Measurements from ENCODE around the gene MGARP. TPM values are rescaled to one million over a fixed set of nuclear protein-coding genes. Genes with fewer than 3 reads are reported as not detected.

The MGARP gene
- total RNA-seq, 1 experiment from 2014 or later: not detected

DNA sequence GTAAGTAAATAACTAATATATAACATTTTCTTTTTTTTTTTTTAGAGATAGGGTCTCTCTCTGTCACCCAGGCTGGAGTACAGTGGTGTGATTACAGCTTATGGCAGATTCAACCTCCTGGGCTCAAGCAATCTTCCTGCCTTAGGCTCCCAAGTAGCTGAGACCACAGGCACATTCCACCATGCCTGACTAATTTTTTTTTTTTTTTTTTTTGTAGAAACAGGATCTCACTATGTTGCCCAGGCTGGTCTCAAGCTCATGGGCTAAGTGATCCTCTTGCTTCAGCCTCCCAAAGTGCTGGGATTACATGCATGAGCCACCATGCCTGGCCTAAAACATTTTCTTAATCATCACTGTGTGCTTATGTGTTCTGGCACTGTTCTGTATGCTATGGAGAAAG, 32.8 kb downstream of the MGARP start:
- Histone ChIP-seq H3K27me3 (ENCODE audit: low read length) (no peaks in the 10 kb centered on the region), H3K4me1 (ENCODE audit: low read length) (no peaks in the 10 kb centered on the region), H2AFZ (ENCODE audit: low read length) (no peak overlapping the region), H3K27ac (ENCODE audit: low read length) (no peak overlapping the region), H3K4me2 (ENCODE audit: low read depth, low read length, poor library complexity, severe bottlenecking) (no peak overlapping the region), H4K20me1 (ENCODE audit: insufficient read depth, low read depth, low read length) (no peaks in the 10 kb centered on the region), H3K4me3 (ENCODE audit: low read length) (no peak overlapping the region), H3K9me2 (replicated peaks; ENCODE audit: insufficient read depth, low read length) (no peaks in the 10 kb centered on the region), H3K79me2 (ENCODE audit: low read length) (no peaks in the 10 kb centered on the region), H3K36me3 (ENCODE audit: insufficient read depth, low read length) (no peaks in the 10 kb centered on the region), H3K9me3 (ENCODE audit: low read length) (no peaks in the 10 kb centered on the region), H3K9ac (ENCODE audit: low read length) (no peak overlapping the region)
- DNase-seq: no peak

GRCh38 chr4:139246166-139246565, 33.9 kb downstream of the MGARP start:
- H3K27ac ChIP-seq (ENCODE audit: low read length): no peak overlapping the region
- no peak overlapping the region for H3K9ac ChIP-seq (ENCODE audit: low read length)
- no peaks in the 10 kb centered on the region for H3K9me2 ChIP-seq (replicated peaks; ENCODE audit: insufficient read depth, low read length)
- no peaks in the 10 kb centered on the region for H3K27me3 ChIP-seq (ENCODE audit: low read length)
- no peaks in the 10 kb centered on the region for H3K36me3 ChIP-seq (ENCODE audit: insufficient read depth, low read length)
- no peak overlapping the region for H3K4me2 ChIP-seq (ENCODE audit: low read depth, low read length, poor library complexity, severe bottlenecking)
- H3K4me1 ChIP-seq (ENCODE audit: low read length): no peaks in the 10 kb centered on the region
- no peaks in the 10 kb centered on the region for H3K79me2 ChIP-seq (ENCODE audit: low read length)
- DNase-seq: no peak
- H2AFZ ChIP-seq (ENCODE audit: low read length): no peak overlapping the region
- no peak overlapping the region for H3K4me3 ChIP-seq (ENCODE audit: low read length)
- H3K9me3 ChIP-seq (ENCODE audit: low read length): no peaks in the 10 kb centered on the region
- no peaks in the 10 kb centered on the region for H4K20me1 ChIP-seq (ENCODE audit: insufficient read depth, low read depth, low read length)

GRCh38 chr4:139245590-139245989, 34.4 kb downstream of the MGARP start:
- Histone ChIP-seq H3K9ac (ENCODE audit: low read length) (no peak overlapping the region), H4K20me1 (ENCODE audit: insufficient read depth, low read depth, low read length) (no peaks in the 10 kb centered on the region), H3K79me2 (ENCODE audit: low read length) (no peaks in the 10 kb centered on the region), H3K9me3 (ENCODE audit: low read length) (no peaks in the 10 kb centered on the region), H3K4me1 (ENCODE audit: low read length) (no peaks in the 10 kb centered on the region), H3K27ac (ENCODE audit: low read length) (no peak overlapping the region), H2AFZ (ENCODE audit: low read length) (no peak overlapping the region), H3K9me2 (replicated peaks; ENCODE audit: insufficient read depth, low read length) (no peaks in the 10 kb centered on the region), H3K36me3 (ENCODE audit: insufficient read depth, low read length) (no peaks in the 10 kb centered on the region), H3K4me3 (ENCODE audit: low read length) (no peak overlapping the region), H3K27me3 (ENCODE audit: low read length) (no peaks in the 10 kb centered on the region), H3K4me2 (ENCODE audit: low read depth, low read length, poor library complexity, severe bottlenecking) (no peak overlapping the region)
- DNase-seq: no peak

- Histone ChIP-seq H2AFZ (ENCODE audit: low read length) (no peak overlapping the region), H3K27me3 (ENCODE audit: low read length) (no peaks in the 10 kb centered on the region), H3K27ac (ENCODE audit: low read length) (no peak overlapping the region), H3K9me3 (ENCODE audit: low read length) (no peaks in the 10 kb centered on the region), H3K9me2 (replicated peaks; ENCODE audit: insufficient read depth, low read length) (no peaks in the 10 kb centered on the region), H4K20me1 (ENCODE audit: insufficient read depth, low read depth, low read length) (no peaks in the 10 kb centered on the region), H3K4me3 (ENCODE audit: low read length) (no peak overlapping the region), H3K4me1 (ENCODE audit: low read length) (no peaks in the 10 kb centered on the region), H3K79me2 (ENCODE audit: low read length) (no peaks in the 10 kb centered on the region), H3K4me2 (ENCODE audit: low read depth, low read length, poor library complexity, severe bottlenecking) (no peak overlapping the region), H3K36me3 (ENCODE audit: insufficient read depth, low read length) (no peaks in the 10 kb centered on the region), H3K9ac (ENCODE audit: low read length) (no peak overlapping the region)
- no peak for DNase-seq
Observed at GRCh38 chr4:139243448-139244365, 36.3 kb downstream of the MGARP start.

GRCh38 chr4:139242511-139243051, 37.4 kb downstream of the MGARP start:
- no peaks in the 10 kb centered on the region for H3K36me3 ChIP-seq (ENCODE audit: insufficient read depth, low read length)
- no peak overlapping the region for H3K9ac ChIP-seq (ENCODE audit: low read length)
- H3K4me1 ChIP-seq (ENCODE audit: low read length): no peaks in the 10 kb centered on the region
- H3K4me3 ChIP-seq (ENCODE audit: low read length): no peak overlapping the region
- H4K20me1 ChIP-seq (ENCODE audit: insufficient read depth, low read depth, low read length): no peaks in the 10 kb centered on the region
- H3K79me2 ChIP-seq (ENCODE audit: low read length): no peaks in the 10 kb centered on the region
- no peaks in the 10 kb centered on the region for H3K27me3 ChIP-seq (ENCODE audit: low read length)
- no peaks in the 10 kb centered on the region for H3K9me3 ChIP-seq (ENCODE audit: low read length)
- no peak overlapping the region for H3K27ac ChIP-seq (ENCODE audit: low read length)
- H3K9me2 ChIP-seq (replicated peaks; ENCODE audit: insufficient read depth, low read length): no peaks in the 10 kb centered on the region
- no peak overlapping the region for H2AFZ ChIP-seq (ENCODE audit: low read length)
- H3K4me2 ChIP-seq (ENCODE audit: low read depth, low read length, poor library complexity, severe bottlenecking): no peak overlapping the region
- DNase-seq: no peak

DNA sequence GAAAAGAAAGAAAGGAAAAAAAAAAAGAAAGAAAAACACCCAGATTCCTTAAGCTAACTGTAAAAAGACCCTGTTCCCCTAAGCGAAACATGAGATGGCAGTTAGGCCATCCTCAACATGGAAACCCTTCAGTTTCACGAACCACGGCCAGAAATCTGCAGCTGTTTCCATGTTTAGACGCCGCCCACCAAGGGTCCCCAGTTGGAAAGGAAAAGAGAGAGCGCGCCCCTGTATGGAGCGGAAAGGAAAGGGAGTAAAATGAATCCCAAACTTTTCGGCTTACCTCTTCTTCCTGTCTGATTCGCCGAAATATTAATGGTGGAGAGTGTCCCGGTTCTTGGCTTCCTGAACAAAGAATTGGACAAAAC, 38.3 kb downstream of the MGARP start:
- no peaks in the 10 kb centered on the region for H3K4me1 ChIP-seq (ENCODE audit: low read length)
- H3K27me3 ChIP-seq (ENCODE audit: low read length): no peaks in the 10 kb centered on the region
- H4K20me1 ChIP-seq (ENCODE audit: insufficient read depth, low read depth, low read length): no peaks in the 10 kb centered on the region
- H3K36me3 ChIP-seq (ENCODE audit: insufficient read depth, low read length): no peaks in the 10 kb centered on the region
- H3K4me3 ChIP-seq (ENCODE audit: low read length): no peak overlapping the region
- H3K9me3 ChIP-seq (ENCODE audit: low read length): no peaks in the 10 kb centered on the region
- no peaks in the 10 kb centered on the region for H3K79me2 ChIP-seq (ENCODE audit: low read length)
- no peak for DNase-seq
- H2AFZ ChIP-seq (ENCODE audit: low read length): no peak overlapping the region
- H3K9ac ChIP-seq (ENCODE audit: low read length): no peak overlapping the region
- no peak overlapping the region for H3K4me2 ChIP-seq (ENCODE audit: low read depth, low read length, poor library complexity, severe bottlenecking)
- no peak overlapping the region for H3K27ac ChIP-seq (ENCODE audit: low read length)
- no peaks in the 10 kb centered on the region for H3K9me2 ChIP-seq (replicated peaks; ENCODE audit: insufficient read depth, low read length)

DNA sequence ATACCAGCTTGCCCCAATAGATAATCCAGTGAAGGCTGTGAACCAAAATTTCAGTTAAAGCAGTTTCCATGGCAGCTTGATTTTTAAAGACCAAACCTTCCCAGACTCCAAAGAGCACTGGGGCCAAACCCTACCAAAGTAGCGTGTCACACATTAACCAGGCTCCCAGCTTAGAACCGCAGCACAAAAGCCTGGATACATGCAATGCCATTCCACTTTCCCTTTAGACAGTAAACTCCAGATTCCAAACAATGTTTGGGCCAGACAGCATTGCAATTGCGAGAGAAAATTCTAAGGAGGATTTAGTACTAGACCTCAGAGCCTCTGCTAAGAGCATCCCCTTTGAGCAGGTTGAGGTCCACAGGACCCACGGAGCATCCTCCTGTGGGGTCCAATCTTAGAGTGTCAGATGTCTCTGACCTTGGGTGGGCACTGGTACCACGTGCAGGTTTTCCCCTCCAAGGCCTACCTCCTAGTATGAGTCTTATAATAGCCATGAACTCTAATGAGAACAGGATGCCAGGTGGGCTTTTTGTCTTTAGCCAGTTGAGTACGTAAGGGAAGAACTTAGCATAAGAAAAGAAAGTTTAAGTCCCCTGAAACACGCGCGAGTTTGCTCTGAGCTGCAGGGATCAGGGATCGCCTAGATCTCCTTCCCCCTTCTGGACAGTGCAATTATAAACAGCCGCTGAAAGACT, 38.8 kb downstream of the MGARP start:
- H3K4me2 ChIP-seq (ENCODE audit: low read depth, low read length, poor library complexity, severe bottlenecking): no peak overlapping the region
- no peaks in the 10 kb centered on the region for H3K27me3 ChIP-seq (ENCODE audit: low read length)
- H3K9me3 ChIP-seq (ENCODE audit: low read length): no peaks in the 10 kb centered on the region
- H3K4me3 ChIP-seq (ENCODE audit: low read length): no peak overlapping the region
- DNase-seq: no peak
- H3K79me2 ChIP-seq (ENCODE audit: low read length): no peaks in the 10 kb centered on the region
- H3K9ac ChIP-seq (ENCODE audit: low read length): no peak overlapping the region
- no peaks in the 10 kb centered on the region for H3K36me3 ChIP-seq (ENCODE audit: insufficient read depth, low read length)
- no peak overlapping the region for H2AFZ ChIP-seq (ENCODE audit: low read length)
- no peak overlapping the region for H3K27ac ChIP-seq (ENCODE audit: low read length)
- no peaks in the 10 kb centered on the region for H4K20me1 ChIP-seq (ENCODE audit: insufficient read depth, low read depth, low read length)
- H3K4me1 ChIP-seq (ENCODE audit: low read length): no peaks in the 10 kb centered on the region
- no peaks in the 10 kb centered on the region for H3K9me2 ChIP-seq (replicated peaks; ENCODE audit: insufficient read depth, low read length)

- Histone ChIP-seq H3K4me1 (ENCODE audit: low read length) (no peaks in the 10 kb centered on the region), H3K9ac (ENCODE audit: low read length) (no peak overlapping the region), H2AFZ (ENCODE audit: low read length) (no peak overlapping the region), H3K27me3 (ENCODE audit: low read length) (no peaks in the 10 kb centered on the region), H3K27ac (ENCODE audit: low read length) (no peak overlapping the region), H3K9me2 (replicated peaks; ENCODE audit: insufficient read depth, low read length) (no peaks in the 10 kb centered on the region), H4K20me1 (ENCODE audit: insufficient read depth, low read depth, low read length) (no peaks in the 10 kb centered on the region), H3K9me3 (ENCODE audit: low read length) (no peaks in the 10 kb centered on the region), H3K79me2 (ENCODE audit: low read length) (no peaks in the 10 kb centered on the region), H3K4me2 (ENCODE audit: low read depth, low read length, poor library complexity, severe bottlenecking) (no peak overlapping the region), H3K36me3 (ENCODE audit: insufficient read depth, low read length) (no peaks in the 10 kb centered on the region), H3K4me3 (ENCODE audit: low read length) (no peak overlapping the region)
- DNase-seq: no peak
Observed at GRCh38 chr4:139239127-139239772, 40.8 kb downstream of the MGARP start.

Measured in Karpas-422 (cell line).